Panc1 (cell line): ENCODE measurements around the gene SNX33. TPM values are rescaled to one million over a fixed set of nuclear protein-coding genes. Genes with fewer than 3 reads are reported as not detected.

ENCODE experiments used
- ATAC-seq: fragments of 200-7000 bp; cut with Tn5 transposase; 2 replicates; pipeline ENCODE4 v1.9.1; 2020; ENCODE audit warnings: mild to moderate bottlenecking, moderate library complexity
- BruUV-seq: library from RNA; stranded (reverse); fragments of 400-500 nt; replicated peaks from 2 replicates; lab custom pipeline; 2021; lab: Mats Ljungman, UMichigan
- CTCF ChIA-PET: fragments of 300-600 bp; sonication (Branson Sonifier 250); formaldehyde crosslinking; loops from one replicate; lab custom pipeline; 2022; ENCODE audit warnings: antibody characterized with exemption; lab: Charles Lee
- POLR2A ChIA-PET: fragments of 300-600 bp; sonication (Branson Sonifier 250); formaldehyde crosslinking; loops from one replicate; lab custom pipeline; 2022; ENCODE audit warnings: antibody characterized with exemption; lab: Charles Lee
- DNase-seq: peaks from one replicate; pipeline ENCODE4 v3.0.0-alpha.2; 2010; ENCODE audit warnings: low read depth, low spot score
- H3K27ac ChIP-seq: 2 replicates; pipeline ENCODE4 v1.5.1; 2011; ENCODE audit warnings: mild to moderate bottlenecking, low read length, inconsistent platforms
- H3K27me3 ChIP-seq: fragments of 200-500 bp; sonication (Bioruptor generic); 2 replicates; pipeline ENCODE4 v1.6.0; 2014; ENCODE audit warnings: low read length, inconsistent platforms; ENCODE audit not compliant: control insufficient read depth, insufficient read depth
- H3K36me3 ChIP-seq: fragments of 200-500 bp; sonication (Bioruptor generic); 2 replicates; pipeline ENCODE4 v1.5.1; 2014; ENCODE audit warnings: inconsistent platforms, mild to moderate bottlenecking, low read length, moderate library complexity; ENCODE audit not compliant: control insufficient read depth, insufficient read depth
- H3K4me1 ChIP-seq: 2 replicates; pipeline ENCODE4 v1.5.1; 2011; ENCODE audit warnings: inconsistent platforms, mild to moderate bottlenecking, low read length, moderate library complexity; ENCODE audit not compliant: control insufficient read depth, insufficient read depth
- H3K4me3 ChIP-seq, 2 experiments: 2 replicates each; pipeline ENCODE4 v1.5.1; 2011 to 2012; ENCODE audit warnings: low read depth in 2 of 2, low read length in 2 of 2, mild to moderate bottlenecking in 2 of 2, inconsistent platforms in 1 of 2, moderate library complexity in 1 of 2
- H3K9me3 ChIP-seq: fragments of 200-500 bp; sonication (Bioruptor generic); 2 replicates; pipeline ENCODE4 v1.5.1; 2014; ENCODE audit warnings: low read depth, mild to moderate bottlenecking, inconsistent platforms, low read length, moderate library complexity; ENCODE audit not compliant: control insufficient read depth, insufficient read depth
- POLR2AphosphoS5 ChIP-seq: IDR thresholded peaks from 2 replicates; pipeline ENCODE4 v1.6.1; 2012; ENCODE audit warnings: mild to moderate bottlenecking, low read depth, low read length, moderate library complexity
- SIN3A ChIP-seq: IDR thresholded peaks from 2 replicates; pipeline ENCODE4 v1.6.1; 2012; ENCODE audit warnings: low read depth, mild to moderate bottlenecking, low read length, moderate library complexity, borderline replicate concordance; ENCODE audit not compliant: insufficient read depth
- TCF7L2 ChIP-seq: IDR thresholded peaks from 2 replicates; pipeline ENCODE4 v1.6.1; 2011; ENCODE audit warnings: mild to moderate bottlenecking, low read depth, low read length, inconsistent platforms
- in situ Hi-C: cut with HindIII; loops from 2 replicates; pipeline ENCODE4 v1.10.0; 2016; ENCODE audit warnings: low sequenced_read_pairs, low pct_unique_long_range_greater_than_20kb
- intact Hi-C: fragments of 100-400 bp; cut with micrococcal nuclease; formaldehyde crosslinking; loops from one replicate; pipeline ENCODE4 v1.10.0; 2022; ENCODE audit not compliant: unreplicated experiment
- total RNA-seq: library from RNA; stranded (reverse); gene quantifications from one replicate; pipeline ENCODE4 v1.2.1, GENCODE V29; 2021; ENCODE audit not compliant: unreplicated experiment
- TF ChIP-seq, protein P1 (sequence below): fragments of 450-650 bp; IDR thresholded peaks from 2 replicates; pipeline ENCODE4 v1.5.1; 2017; ENCODE audit warnings: mild to moderate bottlenecking
- TF ChIP-seq, protein P2 (sequence below), 2 experiments: IDR thresholded peaks; 2 replicates each; pipeline ENCODE4 v1.6.1; 2011 to 2012; ENCODE audit warnings: low read depth in 2 of 2, control low read depth in 1 of 2, low read length in 1 of 2, mild to moderate bottlenecking in 1 of 2, moderate library complexity in 1 of 2; ENCODE audit not compliant: insufficient read depth in 1 of 2

SNX33 gene
- total RNA-seq, 1 experiment from 2014 or later, result 17.0 TPM

GRCh38 chr15:75661756-75662140 is 14.0 kb downstream of the SNX33 start:
- CTCF ChIA-PET, result no interaction called here
- no TSS peak for BruUV-seq

GRCh38 chr15:75662823-75663519 is 15.3 kb downstream of the SNX33 start:
- intact Hi-C loops, result no loop called here
- in situ Hi-C loops, result no loop called here
- Histone ChIP-seq H3K9me3 (no peaks in the 10 kb centered on the region), H3K4me1 (peaks cover 21% of the 10 kb centered on the region), H3K27ac (no peak overlapping the region), H3K4me3 (no peak overlapping the region), H3K36me3 (no peaks in the 10 kb centered on the region), H3K27me3 (no peaks in the 10 kb centered on the region)
- ATAC-seq, result no peak
- BruUV-seq, result no TSS peak
- TF ChIP-seq, protein P1, sequence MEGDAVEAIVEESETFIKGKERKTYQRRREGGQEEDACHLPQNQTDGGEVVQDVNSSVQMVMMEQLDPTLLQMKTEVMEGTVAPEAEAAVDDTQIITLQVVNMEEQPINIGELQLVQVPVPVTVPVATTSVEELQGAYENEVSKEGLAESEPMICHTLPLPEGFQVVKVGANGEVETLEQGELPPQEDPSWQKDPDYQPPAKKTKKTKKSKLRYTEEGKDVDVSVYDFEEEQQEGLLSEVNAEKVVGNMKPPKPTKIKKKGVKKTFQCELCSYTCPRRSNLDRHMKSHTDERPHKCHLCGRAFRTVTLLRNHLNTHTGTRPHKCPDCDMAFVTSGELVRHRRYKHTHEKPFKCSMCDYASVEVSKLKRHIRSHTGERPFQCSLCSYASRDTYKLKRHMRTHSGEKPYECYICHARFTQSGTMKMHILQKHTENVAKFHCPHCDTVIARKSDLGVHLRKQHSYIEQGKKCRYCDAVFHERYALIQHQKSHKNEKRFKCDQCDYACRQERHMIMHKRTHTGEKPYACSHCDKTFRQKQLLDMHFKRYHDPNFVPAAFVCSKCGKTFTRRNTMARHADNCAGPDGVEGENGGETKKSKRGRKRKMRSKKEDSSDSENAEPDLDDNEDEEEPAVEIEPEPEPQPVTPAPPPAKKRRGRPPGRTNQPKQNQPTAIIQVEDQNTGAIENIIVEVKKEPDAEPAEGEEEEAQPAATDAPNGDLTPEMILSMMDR, result no peak
- TF ChIP-seq POLR2AphosphoS5, result no peak
- TF ChIP-seq SIN3A, result no peak
- TF ChIP-seq, protein P2, sequence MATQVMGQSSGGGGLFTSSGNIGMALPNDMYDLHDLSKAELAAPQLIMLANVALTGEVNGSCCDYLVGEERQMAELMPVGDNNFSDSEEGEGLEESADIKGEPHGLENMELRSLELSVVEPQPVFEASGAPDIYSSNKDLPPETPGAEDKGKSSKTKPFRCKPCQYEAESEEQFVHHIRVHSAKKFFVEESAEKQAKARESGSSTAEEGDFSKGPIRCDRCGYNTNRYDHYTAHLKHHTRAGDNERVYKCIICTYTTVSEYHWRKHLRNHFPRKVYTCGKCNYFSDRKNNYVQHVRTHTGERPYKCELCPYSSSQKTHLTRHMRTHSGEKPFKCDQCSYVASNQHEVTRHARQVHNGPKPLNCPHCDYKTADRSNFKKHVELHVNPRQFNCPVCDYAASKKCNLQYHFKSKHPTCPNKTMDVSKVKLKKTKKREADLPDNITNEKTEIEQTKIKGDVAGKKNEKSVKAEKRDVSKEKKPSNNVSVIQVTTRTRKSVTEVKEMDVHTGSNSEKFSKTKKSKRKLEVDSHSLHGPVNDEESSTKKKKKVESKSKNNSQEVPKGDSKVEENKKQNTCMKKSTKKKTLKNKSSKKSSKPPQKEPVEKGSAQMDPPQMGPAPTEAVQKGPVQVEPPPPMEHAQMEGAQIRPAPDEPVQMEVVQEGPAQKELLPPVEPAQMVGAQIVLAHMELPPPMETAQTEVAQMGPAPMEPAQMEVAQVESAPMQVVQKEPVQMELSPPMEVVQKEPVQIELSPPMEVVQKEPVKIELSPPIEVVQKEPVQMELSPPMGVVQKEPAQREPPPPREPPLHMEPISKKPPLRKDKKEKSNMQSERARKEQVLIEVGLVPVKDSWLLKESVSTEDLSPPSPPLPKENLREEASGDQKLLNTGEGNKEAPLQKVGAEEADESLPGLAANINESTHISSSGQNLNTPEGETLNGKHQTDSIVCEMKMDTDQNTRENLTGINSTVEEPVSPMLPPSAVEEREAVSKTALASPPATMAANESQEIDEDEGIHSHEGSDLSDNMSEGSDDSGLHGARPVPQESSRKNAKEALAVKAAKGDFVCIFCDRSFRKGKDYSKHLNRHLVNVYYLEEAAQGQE (IDR thresholded peaks at IDR 0.05; ENCODE audit: insufficient read depth in 1 of 2, low read depth in 2 of 2, low read length in 1 of 2), result no peak
- no peak for TF ChIP-seq TCF7L2
- ChIA-PET CTCF (no interaction called here), POLR2A (no interaction called here)
- no peak for DNase-seq

More at GRCh38 chr15:75661756-75662140, 14.0 kb downstream of the SNX33 start:
- Histone ChIP-seq H3K4me3 (no peak overlapping the region), H3K27me3 (no peaks in the 10 kb centered on the region), H3K27ac (no peak overlapping the region), H3K9me3 (no peaks in the 10 kb centered on the region), H3K4me1 (peaks cover 14% of the 10 kb centered on the region), H3K36me3 (no peaks in the 10 kb centered on the region)
- POLR2A ChIA-PET, result no interaction called here
- TF ChIP-seq SIN3A (no peak), POLR2AphosphoS5 (no peak), TCF7L2 (no peak)
- TF ChIP-seq, protein P2 (IDR thresholded peaks at IDR 0.05; ENCODE audit: insufficient read depth in 1 of 2, low read depth in 2 of 2, low read length in 1 of 2), result no peak
- TF ChIP-seq, protein P1, result no peak
- ATAC-seq (no peak), DNase-seq (no peak)
- in situ Hi-C loops, result no loop called here
- intact Hi-C loops, result no loop called here
